K562 (cell line): ENCODE data around the gene AKAP6. TPM values are rescaled to one million over a fixed set of nuclear protein-coding genes. Genes with fewer than 3 reads are reported as not detected.

Experiments
- ATAC-seq: fragments of 200-7000 bp; cut with Tn5 transposase; 3 replicates; pipeline ENCODE4 v1.9.1; 2020; ENCODE audit warnings: moderate library complexity
- BruUV-seq: library from RNA; stranded (reverse); fragments of 400-500 nt; replicated peaks from 2 replicates; lab custom pipeline; 2021; lab: Mats Ljungman, UMichigan
- CTCF ChIA-PET: fragments of 300-600 bp; formaldehyde crosslinking; extraction: SDS; loops from one replicate; lab custom pipeline; 2021; ENCODE audit warnings: low intra/inter-chr PET ratio; lab: Yijun Ruan, JAX
- POLR2A ChIA-PET: fragments of 300-600, 350-650 bp; sonication (Branson Sonifier 250); formaldehyde crosslinking; extraction: SDS; loops from one replicate; lab custom pipeline; 2021; ENCODE audit warnings: antibody characterized with exemption, inconsistent platforms; lab: Yijun Ruan, JAX
- DNase-seq, 4 experiments: peaks; one replicate each; pipeline versions ENCODE4 v3.0.0 to v3.0.0-alpha.2; 2011 to 2018; ENCODE audit warnings: low spot score in 3 of 4, mixed read lengths in 3 of 4; ENCODE audit errors: extremely low read depth in 1 of 4
- FAIRE-seq: peaks from 2 replicates; lab custom pipeline; 2011; peaks lifted over from hg19 to GRCh38; lab: Jason Lieb, UNC
- H2AFZ ChIP-seq: 2 replicates; pipeline ENCODE4 v1.6.0; 2011; ENCODE audit warnings: low read depth, low read length, control low read depth, inconsistent platforms
- H3K27ac ChIP-seq: fragments of 200-600 bp; 3 replicates; pipeline ENCODE4 v1.8.0; 2011; ENCODE audit warnings: low read depth, mild to moderate bottlenecking, control low read depth, inconsistent platforms, low read length, moderate library complexity, mixed read lengths; ENCODE audit errors: extremely low read depth
- H3K27me3 ChIP-seq, 2 experiments: fragments of 300-600 bp in 1 of 2; 2 replicates in 1 of 2; 3 replicates in 1 of 2; pipeline versions ENCODE4 v1.6.0 to v1.8.0; 2011; ENCODE audit warnings: inconsistent platforms in 2 of 2, low read length in 2 of 2, mild to moderate bottlenecking in 1 of 2, mixed read lengths in 1 of 2, moderate library complexity in 1 of 2; ENCODE audit not compliant: control insufficient read depth in 2 of 2, insufficient read depth in 2 of 2
- H3K36me3 ChIP-seq: fragments of 300-600 bp; 3 replicates; pipeline ENCODE4 v1.8.0; 2011; ENCODE audit warnings: mild to moderate bottlenecking, low read length, inconsistent platforms; ENCODE audit not compliant: control insufficient read depth, insufficient read depth
- H3K4me1 ChIP-seq, 2 experiments: fragments of 200-600 bp in 1 of 2; replicated peaks in 1 of 2; 2 replicates in 1 of 2; 3 replicates in 1 of 2; pipeline versions ENCODE4 v1.5.1 to v1.8.0; 2011; ENCODE audit warnings: inconsistent platforms in 2 of 2, low read length in 2 of 2, mild to moderate bottlenecking in 1 of 2, mixed read lengths in 1 of 2, moderate library complexity in 1 of 2; ENCODE audit not compliant: control insufficient read depth in 2 of 2, insufficient read depth in 2 of 2
- H3K4me2 ChIP-seq: 2 replicates; pipeline ENCODE4 v1.6.1; 2011; ENCODE audit warnings: low read length, control low read depth, inconsistent platforms, mixed read lengths; ENCODE audit not compliant: insufficient read depth
- H3K4me3 ChIP-seq: fragments of 200-600 bp; sonication (generic), shearing (Covaris generic); 2 replicates; pipeline ENCODE4 v1.5.1; 2016; ENCODE audit warnings: control low read depth, inconsistent platforms
- H3K79me2 ChIP-seq: fragments of 200-600 bp; 3 replicates; pipeline ENCODE4 v1.8.0; 2011; ENCODE audit warnings: low read length, inconsistent platforms; ENCODE audit not compliant: control insufficient read depth, insufficient read depth
- H3K9ac ChIP-seq, 2 experiments: 2 replicates each; pipeline versions ENCODE4 v1.6.0 to v1.6.1; 2011; ENCODE audit warnings: low read depth in 2 of 2, low read length in 2 of 2, control low read depth in 1 of 2, inconsistent platforms in 1 of 2, mild to moderate bottlenecking in 1 of 2, mixed read lengths in 1 of 2; ENCODE audit not compliant: insufficient read depth in 1 of 2
- H3K9me1 ChIP-seq: one replicate; pipeline ENCODE4 v1.6.0; 2011; ENCODE audit warnings: inconsistent platforms, mild to moderate bottlenecking, low read length, moderate library complexity; ENCODE audit not compliant: control insufficient read depth, insufficient read depth
- H3K9me3 ChIP-seq: replicated peaks from 2 replicates; pipeline ENCODE4 v1.5.1; 2011; ENCODE audit warnings: low read depth, low read length, inconsistent platforms; ENCODE audit not compliant: control insufficient read depth, insufficient read depth
- H4K20me1 ChIP-seq: replicated peaks from 2 replicates; pipeline ENCODE4 v1.6.1; 2011; ENCODE audit warnings: low read length, inconsistent platforms, mixed read lengths; ENCODE audit not compliant: control insufficient read depth, insufficient read depth
- CREB3L1 ChIP-seq: fragments of 450-650 bp; IDR thresholded peaks from 2 replicates; pipeline ENCODE4 v1.6.1; 2014; ENCODE audit warnings: low read depth, mild to moderate bottlenecking, moderate library complexity, borderline replicate concordance
- HNRNPK ChIP-seq: fragments of 200-400 bp; formaldehyde crosslinking; IDR thresholded peaks from one replicate; pipeline ENCODE4 v1.6.1; 2018; ENCODE audit warnings: mild to moderate bottlenecking, low read depth, low read length; ENCODE audit not compliant: poor library complexity, severe bottlenecking
- KLF6 ChIP-seq: fragments of 250-450 bp; sonication (Bioruptor Pico); IDR thresholded peaks from 2 replicates; pipeline ENCODE4 v1.4.0; 2020; ENCODE audit warnings: mild to moderate bottlenecking, moderate library complexity, borderline replicate concordance
- MYBL2 ChIP-seq, 2 experiments: fragments of 450-650 bp in 1 of 2; sonication (generic) in 1 of 2; formaldehyde crosslinking in 1 of 2; IDR thresholded peaks; 2 replicates each; pipeline versions ENCODE4 v1.6.1 to v1.8.1; 2017 to 2022; ENCODE audit warnings: borderline replicate concordance in 1 of 2, inconsistent platforms in 1 of 2, low read depth in 1 of 2, mild to moderate bottlenecking in 1 of 2, missing genetic modification reagents in 1 of 2, moderate library complexity in 1 of 2
- NRF1 ChIP-seq, 2 experiments: fragments of 450-650 bp; IDR thresholded peaks in 1 of 2; conservative IDR thresholded peaks in 1 of 2; 2 replicates each; pipeline ENCODE4 v1.6.1; 2014; ENCODE audit warnings: mild to moderate bottlenecking in 2 of 2
- RAD21 ChIP-seq, 2 experiments: fragments of 250-450 bp in 1 of 2; fragments of 450-650 bp in 1 of 2; sonication (Bioruptor Pico) in 1 of 2; formaldehyde crosslinking in 1 of 2; IDR thresholded peaks in 1 of 2; conservative IDR thresholded peaks in 1 of 2; 2 replicates each; pipeline versions ENCODE4 v1.4.0 to v1.8.0; 2020 to 2022; ENCODE audit warnings: mild to moderate bottlenecking in 2 of 2, moderate library complexity in 1 of 2
- THRA ChIP-seq: fragments of 450-650 bp; IDR thresholded peaks from 2 replicates; pipeline ENCODE4 v1.6.1; 2017; ENCODE audit warnings: mild to moderate bottlenecking, moderate library complexity
- ZNF41 ChIP-seq: fragments of 250-450 bp; sonication (Bioruptor Pico); conservative IDR thresholded peaks from 2 replicates; pipeline ENCODE4 v1.4.0; 2020; ENCODE audit warnings: mild to moderate bottlenecking
- ZNF436 ChIP-seq: fragments of 250-450, 450-650 bp; sonication (Bioruptor Pico); formaldehyde crosslinking; IDR thresholded peaks from 2 replicates; pipeline ENCODE4 v1.7.0; 2020; ENCODE audit warnings: mild to moderate bottlenecking
- ZNF77 ChIP-seq: fragments of 250-450 bp; sonication (Bioruptor Pico); IDR thresholded peaks from 2 replicates; pipeline ENCODE4 v1.5.0; 2020
- in situ Hi-C: fragments of 300-500 bp; cut with MboI; formaldehyde crosslinking; loops from 4 replicates; pipeline ENCODE4 v1.15.0; 2018; ENCODE audit warnings: inconsistent platforms, mixed read lengths
- intact Hi-C: fragments of 100-400 bp; cut with micrococcal nuclease; formaldehyde crosslinking; loops from 2 replicates; pipeline ENCODE4 v1.14.2; 2022
- polyA plus RNA-seq, 8 experiments: library from polyadenylated mRNA; depleted of rRNA in 4 of 8; stranded (reverse) in 5 of 8; unstranded in 3 of 8; fragments of >200 nt; fragmentation: Nextera tagmentation in 2 of 8; fragmentation: Illumina TruSeq in 1 of 8; extraction: Ambion mirVana in 2 of 8; extraction: Trizol in 1 of 8; gene quantifications; 2 replicates each; pipeline versions ENCODE4 v1.2.1 to v1.2.3, GENCODE V29; 2011 to 2014; ENCODE audit warnings: inconsistent platforms in 1 of 8, missing spikeins in 1 of 8
- total RNA-seq, 7 experiments: library from RNA; depleted of rRNA in 6 of 7; stranded (reverse); fragments of >200 nt in 6 of 7; fragmentation: Illumina TruSeq in 2 of 7; extraction: Trizol in 2 of 7; gene quantifications; 2 replicates each; pipeline versions ENCODE4 v1.2.1 to v1.2.3, GENCODE V29; 2011 to 2021; ENCODE audit warnings: low replicate concordance in 1 of 7

Gene AKAP6
- total and polyA plus RNA-seq, 9 of the 15 experiments (the other 6 are each of a cell fraction or from before 2014, with no cell fraction given), result 0.03 to 1.7 (median 0.48) TPM

- TF ChIP-seq THRA (no peak), MYBL2 (IDR thresholded peaks at IDR 0.05; ENCODE audit: low read depth) (no peak), MYBL2 (CRISPR knock-in tag; IDR thresholded peaks at IDR 0.05; ENCODE audit: borderline replicate concordance) (no peak), KLF6 (no peak)
Observed at GRCh38 chr14:32561520-32561919, 232.4 kb downstream of the AKAP6 start (continued).

- no peaks in the 10 kb centered on the region for H3K9me3 ChIP-seq
- H3K27me3 ChIP-seq, result no peaks in the 10 kb centered on the region
- TF ChIP-seq RAD21 (CRISPR knock-in tag; conservative IDR thresholded peaks at IDR 0.05 in 1 of 2, IDR thresholded peaks at IDR 0.05 in 1 of 2), result no peak
- no peak for TF ChIP-seq ZNF77 (CRISPR knock-in tag)
- TF ChIP-seq HNRNPK, result no peak
- TF ChIP-seq ZNF436 (CRISPR knock-in tag), result no peak
- TF ChIP-seq ZNF41 (CRISPR knock-in tag), result no peak
- TF ChIP-seq NRF1 (conservative IDR thresholded peaks at IDR 0.05 in 1 of 2, IDR thresholded peaks at IDR 0.05 in 1 of 2), result no peak
- no peak for TF ChIP-seq CREB3L1
- no peak overlapping the region for H3K4me2 ChIP-seq
- no peaks in the 10 kb centered on the region for H3K79me2 ChIP-seq
- no peak overlapping the region for H3K27ac ChIP-seq
- H2AFZ ChIP-seq, result no peak overlapping the region
- no peak overlapping the region for H3K9ac ChIP-seq
- no peaks in the 10 kb centered on the region for H3K36me3 ChIP-seq
- ATAC-seq (no peak), FAIRE-seq (no peak), DNase-seq (no peak)
- ChIA-PET POLR2A (no interaction called here), CTCF (no interaction called here)
- H3K9me1 ChIP-seq, result no peaks in the 10 kb centered on the region
- in situ Hi-C loops, result no loop called here
- intact Hi-C loops, result loop anchor here (5.0 to 10.0 kb wide), 2 partner anchors 312 to 630 kb away; no protein-coding TSS in a partner anchor
- no peaks in the 10 kb centered on the region for H4K20me1 ChIP-seq
- no peak overlapping the region for H3K4me3 ChIP-seq
- BruUV-seq, result no TSS peak
- no peaks in the 10 kb centered on the region for H3K4me1 ChIP-seq
Observed at GRCh38 chr14:32564596-32564995, 235.5 kb downstream of the AKAP6 start.
